Measurements from ENCODE around the gene FEN1. TPM values are rescaled to one million over a fixed set of nuclear protein-coding genes. Genes with fewer than 3 reads are reported as not detected.
A peak's percentile ranks its signal among the peaks of the same experiment; 100 is the strongest.

Gene FEN1
- total and polyA plus RNA-seq, 2 of the 13 experiments (the other 11 are each of a cell fraction or from before 2014, with no cell fraction given), result 12.4 to 102 TPM

DNA sequence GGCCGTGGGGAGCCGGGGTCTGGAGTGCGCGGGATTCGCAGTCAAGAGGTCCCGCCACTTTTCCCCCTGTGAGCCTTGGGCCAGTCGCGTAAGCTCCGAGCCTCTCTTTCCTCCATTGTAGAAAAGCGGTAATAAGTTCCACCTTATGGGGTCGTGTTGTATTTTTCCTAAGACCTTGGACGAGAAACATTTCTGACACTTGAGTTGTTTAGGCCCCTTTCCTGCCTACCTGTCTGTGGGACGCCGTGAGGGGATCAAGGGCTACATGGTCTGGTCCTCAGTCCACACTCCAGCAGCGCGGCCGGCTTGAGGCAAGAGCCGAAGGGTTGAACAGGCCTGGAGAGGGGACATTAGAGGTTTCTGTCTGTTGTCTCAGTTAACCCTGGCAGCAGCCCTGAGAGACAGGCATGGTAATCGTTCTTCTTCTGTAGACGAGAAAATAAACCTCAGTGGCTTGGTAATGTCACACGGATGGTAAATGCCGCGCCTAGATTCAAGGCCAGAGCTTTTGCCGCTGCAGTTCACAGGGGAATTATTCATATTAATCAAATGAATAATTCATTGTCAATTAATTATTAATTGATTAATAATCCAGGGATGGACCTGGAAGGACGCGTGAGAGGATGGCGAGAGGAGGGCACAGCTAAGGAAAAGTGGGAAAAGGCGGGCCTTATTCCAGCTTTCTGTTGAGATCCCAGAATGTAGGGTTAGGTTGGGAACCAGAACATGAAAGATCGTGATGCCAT lies 545 bp downstream of the FEN1 start (continued):
- TF ChIP-seq, protein P1, sequence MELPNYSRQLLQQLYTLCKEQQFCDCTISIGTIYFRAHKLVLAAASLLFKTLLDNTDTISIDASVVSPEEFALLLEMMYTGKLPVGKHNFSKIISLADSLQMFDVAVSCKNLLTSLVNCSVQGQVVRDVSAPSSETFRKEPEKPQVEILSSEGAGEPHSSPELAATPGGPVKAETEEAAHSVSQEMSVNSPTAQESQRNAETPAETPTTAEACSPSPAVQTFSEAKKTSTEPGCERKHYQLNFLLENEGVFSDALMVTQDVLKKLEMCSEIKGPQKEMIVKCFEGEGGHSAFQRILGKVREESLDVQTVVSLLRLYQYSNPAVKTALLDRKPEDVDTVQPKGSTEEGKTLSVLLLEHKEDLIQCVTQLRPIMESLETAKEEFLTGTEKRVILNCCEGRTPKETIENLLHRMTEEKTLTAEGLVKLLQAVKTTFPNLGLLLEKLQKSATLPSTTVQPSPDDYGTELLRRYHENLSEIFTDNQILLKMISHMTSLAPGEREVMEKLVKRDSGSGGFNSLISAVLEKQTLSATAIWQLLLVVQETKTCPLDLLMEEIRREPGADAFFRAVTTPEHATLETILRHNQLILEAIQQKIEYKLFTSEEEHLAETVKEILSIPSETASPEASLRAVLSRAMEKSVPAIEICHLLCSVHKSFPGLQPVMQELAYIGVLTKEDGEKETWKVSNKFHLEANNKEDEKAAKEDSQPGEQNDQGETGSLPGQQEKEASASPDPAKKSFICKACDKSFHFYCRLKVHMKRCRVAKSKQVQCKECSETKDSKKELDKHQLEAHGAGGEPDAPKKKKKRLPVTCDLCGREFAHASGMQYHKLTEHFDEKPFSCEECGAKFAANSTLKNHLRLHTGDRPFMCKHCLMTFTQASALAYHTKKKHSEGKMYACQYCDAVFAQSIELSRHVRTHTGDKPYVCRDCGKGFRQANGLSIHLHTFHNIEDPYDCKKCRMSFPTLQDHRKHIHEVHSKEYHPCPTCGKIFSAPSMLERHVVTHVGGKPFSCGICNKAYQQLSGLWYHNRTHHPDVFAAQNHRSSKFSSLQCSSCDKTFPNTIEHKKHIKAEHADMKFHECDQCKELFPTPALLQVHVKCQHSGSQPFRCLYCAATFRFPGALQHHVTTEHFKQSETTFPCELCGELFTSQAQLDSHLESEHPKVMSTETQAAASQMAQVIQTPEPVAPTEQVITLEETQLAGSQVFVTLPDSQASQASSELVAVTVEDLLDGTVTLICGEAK (IDR thresholded peaks at IDR 0.05), result no peak
- TF ChIP-seq, protein P1 (CRISPR knock-in tag; IDR thresholded peaks at IDR 0.05), result peak; percentile 3; the same call in 1 of the 2 replicates
- TF ChIP-seq ZNF256 (CRISPR knock-in tag; conservative IDR thresholded peaks at IDR 0.05), result 0 out of 2 replicates have a peak, but pooled peaks have one; percentile 29
- TF ChIP-seq ZNF142 (CRISPR knock-in tag; IDR thresholded peaks at IDR 0.05), result peak; percentile 39; the same call in 1 of the 2 replicates
- 0 out of 2 replicates have a peak, but pooled peaks have one; percentile 56 for TF ChIP-seq ZNF737 (CRISPR knock-in tag; IDR thresholded peaks at IDR 0.05; ENCODE audit: borderline replicate concordance)
- 0 out of 2 replicates have a peak, but pooled peaks have one; percentile 13 for TF ChIP-seq MAF1 (CRISPR knock-in tag; IDR thresholded peaks at IDR 0.05; ENCODE audit: borderline replicate concordance)
- TF ChIP-seq ZFP82 (CRISPR knock-in tag; IDR thresholded peaks at IDR 0.05; ENCODE audit: borderline replicate concordance), result no peak
- no peak for TF ChIP-seq PHF21A (CRISPR knock-in tag; IDR thresholded peaks at IDR 0.05)
- TF ChIP-seq ZNF138 (CRISPR knock-in tag; IDR thresholded peaks at IDR 0.05; ENCODE audit: low read depth), result 0 out of 2 replicates have a peak, but pooled peaks have one; percentile 3
- TF ChIP-seq TCF7 (IDR thresholded peaks at IDR 0.05; ENCODE audit: low read depth), result no peak
- no peak for TF ChIP-seq ELF4 (CRISPR knock-in tag; IDR thresholded peaks at IDR 0.05; ENCODE audit: borderline replicate concordance)
- no peak for TF ChIP-seq ZNF878 (CRISPR knock-in tag; IDR thresholded peaks at IDR 0.05)
- TF ChIP-seq KDM5A (IDR thresholded peaks at IDR 0.05; ENCODE audit: borderline replicate concordance, low read length), result peak; percentile 16; the same call in 1 of the 2 replicates
